HT1080 (cell line): ENCODE measurements around the gene HIBCH. TPM values are rescaled to one million over a fixed set of nuclear protein-coding genes. Genes with fewer than 3 reads are reported as not detected.
"Not testable (repeated sequence)": the region's sequence is repeated elsewhere in the genome, so short reads cannot be mapped to it uniquely, and the experiment has no call there.

ENCODE experiments used
- DNase-seq: peaks from one replicate; pipeline ENCODE4 v3.0.0-alpha.2; 2015; ENCODE audit warnings: low read depth
- total RNA-seq: library from RNA; depleted of rRNA; stranded (reverse); fragments of >200 nt; shearing (Covaris generic); gene quantifications from 2 replicates; pipeline ENCODE4 v1.2.3, GENCODE V29; 2014

The HIBCH gene
- total RNA-seq, 1 experiment from 2014 or later, result 13.0 TPM

DNA sequence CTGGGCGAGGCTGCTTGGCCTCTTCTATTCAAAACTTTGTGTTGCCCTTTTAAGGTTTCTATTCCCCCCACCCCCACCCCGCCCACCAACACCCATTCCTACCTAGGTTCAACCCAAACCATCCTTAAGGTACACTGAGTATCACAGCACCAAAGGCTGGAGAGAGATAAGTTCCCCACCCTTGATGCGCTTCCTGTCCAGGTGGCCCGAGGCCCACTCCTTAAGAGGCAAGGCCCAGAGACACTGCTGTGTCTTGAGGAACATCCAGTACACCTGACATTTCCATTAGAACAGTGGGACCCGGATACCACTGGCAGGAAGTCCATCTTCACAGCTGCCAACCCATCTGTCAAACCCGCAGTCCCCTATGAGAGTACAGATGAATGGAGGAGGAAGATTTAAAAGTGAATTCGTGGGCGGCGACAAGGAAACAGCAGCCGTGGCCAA is 23.5 kb upstream of the HIBCH start:
- peak; percentile 53 for DNase-seq

DNA sequence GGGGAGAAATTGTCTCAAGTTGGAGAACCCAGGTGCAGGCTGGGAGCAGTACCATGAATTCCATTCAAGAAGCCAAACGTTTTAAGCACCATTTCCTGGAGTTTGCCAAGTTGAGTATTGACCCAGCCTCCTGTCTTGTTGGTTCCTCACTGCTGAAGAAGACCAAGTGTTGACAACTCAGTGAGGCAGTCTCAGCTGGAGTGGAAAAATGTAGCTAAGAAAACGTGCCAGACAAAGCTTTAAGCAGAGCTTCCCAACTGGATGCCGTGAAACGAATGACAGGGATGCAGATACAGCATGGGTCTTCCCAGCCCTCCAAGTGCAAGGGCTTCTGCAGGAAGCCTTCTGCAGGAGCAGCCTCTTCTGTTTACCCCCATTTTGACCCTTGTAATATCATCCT is 23.0 kb upstream of the HIBCH start:
- no peak for DNase-seq

DNA sequence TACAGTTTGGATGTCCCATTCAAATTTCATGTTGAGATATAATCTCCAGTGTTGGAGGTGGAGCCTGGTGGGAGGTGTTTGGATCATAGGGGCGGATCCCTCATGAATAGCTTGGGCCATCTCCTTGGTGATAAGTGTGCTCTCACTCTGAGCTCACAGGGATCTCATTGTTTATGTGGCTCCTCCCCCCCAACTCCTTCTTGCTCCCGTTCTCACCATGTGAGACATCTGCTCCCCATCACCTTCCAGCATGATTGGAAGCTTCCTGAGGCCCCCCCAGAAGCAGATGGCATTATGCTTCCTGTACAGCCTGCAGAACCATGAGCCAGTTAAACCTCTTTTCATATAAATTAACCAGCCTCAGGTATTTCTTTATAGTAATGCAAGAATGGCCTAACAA is 20.7 kb upstream of the HIBCH start:
- DNase-seq, result peak; percentile 70

DNA sequence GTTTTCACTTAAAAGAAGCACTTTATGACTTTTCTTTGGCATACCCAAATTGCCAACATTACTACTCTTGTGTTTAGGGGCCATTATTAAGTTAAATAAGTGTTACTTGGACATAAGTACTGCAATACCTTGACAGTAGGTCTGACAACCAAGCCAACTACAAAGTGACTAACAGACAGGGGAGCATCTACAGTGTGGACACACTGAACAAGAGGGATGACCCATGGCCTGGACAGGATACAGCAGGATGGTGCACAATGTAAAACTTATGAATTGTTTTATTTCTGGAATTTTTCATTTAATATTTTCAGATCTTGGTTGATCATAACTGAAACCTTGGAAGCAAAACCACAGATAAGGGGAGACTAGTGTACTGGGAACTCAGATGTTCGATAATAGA is 19.8 kb upstream of the HIBCH start:
- no peak for DNase-seq

DNA sequence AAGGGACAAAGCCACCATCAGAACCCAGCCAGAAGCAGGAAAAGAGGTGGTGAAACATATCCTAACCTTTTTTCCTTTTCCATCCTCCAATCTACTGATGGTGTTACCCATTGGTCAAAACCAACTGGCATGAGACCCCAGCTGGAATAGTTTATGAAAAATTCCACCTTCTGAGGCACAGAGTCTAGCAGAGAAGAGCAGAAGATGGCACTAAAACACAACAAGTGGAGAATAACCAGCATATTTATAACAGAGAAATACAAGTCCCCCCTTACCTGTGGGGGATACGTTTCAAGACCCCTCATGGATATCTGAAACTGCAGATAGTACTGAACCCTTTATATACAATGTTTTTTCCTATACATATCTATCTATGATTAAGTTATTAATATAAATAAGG is 18.8 kb upstream of the HIBCH start:
- DNase-seq, result no peak

DNA sequence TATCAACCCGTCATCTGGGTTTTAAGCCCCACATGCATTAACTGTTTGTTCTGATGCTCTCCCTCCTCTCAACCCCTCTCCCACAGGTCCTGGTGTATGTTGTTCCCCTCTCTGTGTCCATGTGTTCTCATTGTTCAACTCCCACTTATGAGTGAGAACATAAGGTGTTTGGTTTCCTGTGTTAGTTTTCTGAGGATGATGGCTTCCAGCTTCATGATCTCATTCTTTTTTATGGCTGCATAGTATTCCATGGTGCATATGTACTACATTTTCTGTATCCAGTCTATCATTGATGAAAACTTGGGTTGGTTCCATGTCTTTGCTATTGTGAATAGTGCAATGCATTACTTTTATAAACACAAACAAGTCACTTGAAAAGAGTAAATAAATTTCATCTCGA is 16.8 kb upstream of the HIBCH start:
- no peak for DNase-seq

DNA sequence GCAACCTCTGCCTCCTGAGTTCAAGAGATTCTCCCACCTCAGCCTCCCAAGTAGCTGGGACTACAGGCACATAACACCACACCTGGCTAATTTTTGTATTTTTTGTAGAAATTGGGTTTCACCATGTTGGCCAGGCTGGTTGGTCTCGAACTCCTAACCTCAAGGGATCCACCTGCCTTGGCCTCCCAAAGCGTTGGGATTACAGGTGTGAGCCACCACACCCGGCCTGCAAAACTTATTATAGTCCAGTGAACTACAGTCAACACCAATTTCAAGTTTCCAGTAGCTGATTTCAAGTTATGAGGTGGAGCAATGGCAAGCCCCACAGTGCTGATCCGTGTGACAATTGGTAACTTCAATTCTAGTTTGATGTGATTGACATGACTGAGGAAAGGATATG is 16.0 kb upstream of the HIBCH start:
- not testable (repeated sequence) for DNase-seq

DNA sequence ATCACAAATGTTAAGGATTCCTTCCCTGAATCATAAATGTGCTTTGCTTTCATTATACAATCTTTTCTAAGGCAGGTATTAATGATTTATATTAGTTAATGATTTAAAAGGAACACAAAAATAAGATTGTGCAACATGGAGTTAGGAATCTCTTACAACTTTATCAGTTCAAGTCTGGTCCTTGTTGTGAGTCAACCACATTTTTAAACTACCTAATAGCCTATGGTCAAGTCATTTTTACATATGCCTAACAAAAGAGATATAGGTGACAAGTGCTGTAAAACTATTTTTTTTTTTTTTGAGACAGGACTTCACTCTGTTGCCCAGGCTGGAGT is 15.6 kb upstream of the HIBCH start:
- DNase-seq, result no peak

DNA sequence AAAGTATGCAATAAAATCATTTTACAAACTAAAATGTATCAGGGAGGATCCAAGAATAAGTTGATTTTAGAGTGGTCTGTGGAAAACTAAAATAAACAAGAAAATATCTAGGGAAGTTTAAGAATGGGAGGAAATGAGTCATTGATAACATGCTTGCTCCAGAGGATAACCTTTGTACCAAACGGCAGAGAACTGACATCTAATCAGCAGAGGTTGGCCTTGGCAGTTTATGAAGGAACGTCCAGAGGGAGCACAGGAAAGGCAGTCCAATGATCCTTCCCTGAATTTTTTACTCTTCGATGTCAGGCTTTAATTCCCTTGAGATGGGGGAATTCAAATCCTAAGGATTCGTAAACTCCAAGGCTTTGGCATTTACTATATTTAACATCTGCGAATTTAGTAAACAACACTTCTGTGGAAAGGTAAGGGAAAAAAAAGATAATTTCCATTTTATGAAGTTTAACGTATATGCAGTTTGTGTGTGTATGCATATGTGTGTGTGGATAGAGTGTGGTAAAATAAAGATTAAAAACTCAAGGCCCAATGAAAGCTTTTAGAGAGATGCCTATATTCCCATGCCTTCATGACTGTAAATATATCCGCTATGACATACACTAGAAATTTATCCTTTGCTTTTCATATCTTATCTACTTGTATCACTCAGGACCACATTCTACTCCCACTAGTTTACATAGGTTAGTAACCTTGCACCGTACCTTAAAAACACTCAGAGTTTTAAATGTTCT is 15.0 kb upstream of the HIBCH start:
- DNase-seq, result no peak

DNA sequence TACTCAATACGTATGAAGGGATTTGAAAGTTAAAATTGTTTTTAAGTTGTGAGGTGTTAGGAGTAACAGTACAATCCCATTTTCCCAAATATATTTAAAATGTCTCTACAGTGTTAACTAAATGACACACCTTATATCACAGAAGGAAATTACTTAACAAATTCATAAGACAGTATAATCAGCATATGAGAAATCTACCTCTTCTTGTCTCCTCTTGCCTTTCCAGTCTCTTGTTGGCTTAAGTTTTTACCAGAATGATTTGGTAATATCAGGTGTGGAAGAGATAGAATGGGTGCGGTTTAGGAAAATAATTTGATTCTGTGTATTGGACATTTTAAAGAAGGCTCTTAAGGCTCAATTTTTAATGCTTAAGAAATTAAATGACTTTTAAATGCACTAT is 14.3 kb upstream of the HIBCH start:
- DNase-seq, result no peak

DNA sequence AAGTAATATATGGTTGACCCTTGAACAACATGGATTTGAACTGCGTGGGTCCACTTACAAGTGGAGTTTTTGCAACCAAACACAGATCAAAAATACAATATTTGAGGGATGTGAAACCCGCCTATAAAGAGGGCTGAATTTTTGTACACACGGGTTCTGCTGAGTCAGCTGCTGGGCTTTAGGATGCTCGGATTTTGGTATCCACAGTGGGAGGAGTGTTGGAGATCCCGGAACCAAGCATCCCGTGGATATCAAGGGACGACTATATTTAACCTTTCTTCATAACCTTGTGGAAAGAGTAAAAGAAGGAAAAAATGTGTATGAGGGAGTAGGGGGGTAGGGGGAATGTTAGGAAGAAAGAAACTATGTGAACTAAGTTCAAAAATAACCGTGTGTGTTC is 13.8 kb upstream of the HIBCH start:
- no peak for DNase-seq

DNA sequence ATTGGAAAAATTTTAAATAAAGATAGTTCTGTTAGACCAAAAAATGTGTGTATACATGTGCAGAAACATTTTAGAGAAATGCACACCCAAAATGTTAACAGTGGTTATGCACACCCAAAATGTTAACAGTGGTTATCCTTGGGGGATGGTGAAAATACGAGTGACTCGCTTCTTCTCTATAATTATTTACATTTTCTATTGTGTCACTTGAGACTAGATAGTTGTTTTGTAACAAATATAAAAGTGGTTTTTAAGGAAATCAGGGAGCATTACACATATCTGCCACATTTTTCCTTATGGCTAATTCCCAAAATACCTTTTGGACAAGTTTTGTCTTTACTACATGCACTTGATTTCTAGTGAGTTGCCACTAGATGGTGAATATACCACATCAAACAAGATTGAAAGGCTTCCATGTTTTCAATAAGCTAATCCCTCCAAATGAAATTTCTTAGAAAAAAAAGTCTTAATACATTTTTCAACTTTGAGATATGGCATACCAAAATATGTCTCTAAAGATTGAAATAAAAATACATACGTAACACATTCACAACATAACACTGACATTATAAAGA is 9.0 kb upstream of the HIBCH start:
- no peak for DNase-seq

DNA sequence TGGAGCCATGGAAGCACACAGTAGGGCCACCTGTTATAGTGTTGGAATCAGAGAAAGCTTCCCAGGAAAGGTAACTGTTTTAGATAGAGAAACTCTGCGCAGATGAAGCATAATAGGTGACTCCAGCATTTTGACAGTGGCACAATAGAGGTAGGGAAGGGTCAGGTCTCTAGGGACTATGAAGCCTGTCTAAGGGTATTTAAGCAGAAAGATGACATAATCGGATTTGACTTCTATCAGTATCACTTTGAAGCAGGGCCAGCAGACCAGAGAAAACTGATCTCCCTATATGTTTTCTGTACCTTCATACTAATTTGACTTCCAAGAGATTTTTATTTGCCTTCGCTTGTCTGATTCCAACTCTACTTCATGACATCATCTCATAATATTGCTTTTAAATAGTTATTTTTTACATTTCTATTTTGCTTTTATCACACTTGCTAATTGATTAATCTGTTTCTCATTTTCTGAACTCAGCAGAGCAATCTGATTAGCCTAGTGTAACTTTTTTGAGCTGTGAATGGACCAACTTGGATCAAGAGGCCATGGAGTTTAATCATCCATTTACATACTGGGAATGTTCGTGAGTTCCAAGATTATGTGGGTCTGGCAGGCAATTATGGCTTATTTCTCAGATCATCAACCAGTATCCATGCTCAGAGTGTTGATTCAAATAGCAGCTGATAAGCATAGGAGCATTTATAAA is 8.4 kb upstream of the HIBCH start:
- DNase-seq, result no peak

DNA sequence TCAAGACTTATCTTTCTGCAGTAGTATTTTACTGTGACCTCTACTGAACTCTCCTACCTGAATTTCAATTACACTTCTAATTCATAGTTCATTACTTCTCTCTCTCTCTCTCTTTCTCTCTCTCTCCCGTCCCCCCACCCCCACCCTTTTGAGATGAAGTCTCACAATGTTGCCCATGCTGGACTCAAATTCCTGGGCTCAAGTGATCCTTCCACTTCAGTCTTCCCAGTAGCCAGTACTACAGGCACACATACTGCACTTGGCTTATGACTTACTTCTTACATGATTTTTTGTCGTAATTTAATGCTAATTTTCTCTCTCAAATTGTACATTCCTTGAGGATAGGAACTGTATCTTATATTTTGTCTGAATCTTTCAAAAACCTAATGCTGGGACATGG is 6.0 kb upstream of the HIBCH start:
- no peak for DNase-seq

DNA sequence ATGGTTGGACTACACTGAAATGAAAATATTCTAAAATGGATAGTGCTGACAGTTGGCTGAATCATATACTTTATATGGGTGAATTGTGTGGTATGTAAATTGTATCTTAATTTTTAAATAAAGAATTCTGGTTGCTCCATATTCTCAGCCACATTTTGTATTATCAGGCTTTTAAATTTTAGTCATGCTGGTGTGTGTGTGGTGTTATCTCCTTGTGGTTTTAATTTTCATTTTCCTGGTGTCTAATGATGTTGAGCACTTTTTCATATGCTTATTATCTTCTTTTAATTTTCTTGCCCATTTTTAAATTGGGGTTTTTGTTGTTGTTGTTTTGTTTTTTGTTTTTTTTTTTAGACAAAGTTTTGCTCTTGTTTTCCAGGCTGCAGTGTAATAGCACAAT is 3.8 kb upstream of the HIBCH start:
- DNase-seq, result no peak

DNA sequence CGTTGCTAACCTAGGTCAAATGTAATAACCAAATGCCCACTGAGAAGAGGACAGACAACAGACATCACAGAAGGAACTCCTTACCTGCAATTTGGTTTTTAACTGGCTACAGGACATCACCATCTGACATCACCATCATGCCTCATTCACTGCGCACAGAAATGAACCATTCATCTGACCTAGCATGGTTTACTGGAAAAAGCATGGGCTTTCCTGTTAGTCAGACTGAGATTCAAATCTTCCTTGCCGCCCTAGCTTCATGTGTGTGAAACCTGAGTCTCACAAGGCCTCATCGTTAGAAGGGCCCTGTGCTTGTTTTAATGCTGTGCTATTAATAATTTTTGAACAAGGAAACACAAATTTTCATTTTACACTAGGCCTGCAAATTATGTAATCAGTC is 1.1 kb upstream of the HIBCH start:
- no peak for DNase-seq

DNA sequence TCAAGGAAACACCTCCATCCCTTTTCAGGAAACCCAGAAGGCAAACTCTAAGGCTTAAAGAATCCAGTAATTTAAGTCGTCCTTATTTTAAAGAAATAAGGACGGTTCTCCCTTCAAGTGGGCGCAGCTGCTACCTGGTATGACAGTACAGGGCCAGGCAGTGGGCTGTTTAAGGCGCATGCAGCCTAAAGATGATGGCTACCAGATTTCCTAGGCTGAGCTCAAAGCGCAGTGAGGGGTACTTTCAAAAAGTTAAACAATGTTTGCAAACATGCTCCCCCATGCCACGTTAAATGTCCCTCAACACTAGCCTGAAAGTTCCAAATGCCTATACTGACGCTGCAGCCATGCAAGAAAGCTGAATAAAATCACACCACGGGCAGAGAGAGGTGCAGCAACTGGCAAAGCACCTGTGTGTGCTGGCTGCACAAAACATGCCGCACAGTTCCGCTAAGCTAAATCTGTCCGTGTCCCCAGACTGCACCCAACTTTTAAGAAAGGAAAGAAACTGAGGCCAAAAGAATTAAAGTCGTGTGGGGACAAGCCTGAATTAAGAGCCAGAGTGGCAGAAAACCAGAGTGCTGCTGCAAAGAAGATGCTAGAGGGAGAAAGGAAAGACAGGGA is 583 bp downstream of the HIBCH start:
- DNase-seq, result peak; percentile 12

DNA sequence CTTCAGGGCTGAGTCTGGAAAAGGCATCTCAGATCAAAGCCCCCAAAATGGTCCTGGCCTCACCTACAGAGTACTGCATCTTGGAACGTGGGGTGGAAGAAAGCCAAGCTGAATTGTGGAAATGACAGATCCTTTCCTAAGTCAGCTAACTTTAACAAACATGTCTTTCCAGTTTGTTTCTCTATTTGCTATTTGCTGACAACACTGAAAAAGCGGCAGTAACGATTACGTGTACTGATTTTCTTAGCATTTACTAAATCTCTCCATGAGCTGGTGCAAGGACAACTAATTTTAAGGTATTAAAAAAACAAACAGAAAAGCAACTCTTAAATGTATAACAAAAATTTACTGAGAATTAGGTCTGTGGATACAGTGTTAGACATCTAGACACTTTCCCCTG is 1.1 kb downstream of the HIBCH start:
- DNase-seq, result no peak

DNA sequence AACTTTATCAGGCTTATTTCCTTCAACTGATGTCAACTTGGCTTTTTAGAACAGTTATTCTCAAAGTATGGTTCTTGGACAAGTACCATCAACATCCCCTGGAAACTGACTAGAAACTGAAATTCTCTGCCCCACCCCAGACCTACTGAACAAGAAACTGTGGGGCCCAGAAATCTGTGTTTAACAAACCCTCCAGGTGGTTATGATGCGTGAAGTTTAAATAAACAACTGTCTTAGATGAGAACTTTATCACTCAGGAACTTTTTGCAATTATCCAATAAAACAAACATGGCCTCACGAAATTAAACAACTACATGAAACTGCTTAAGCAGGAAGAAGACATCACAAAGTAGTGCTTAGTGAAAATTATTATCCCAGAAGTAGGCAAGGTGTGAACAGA is 4.4 kb downstream of the HIBCH start:
- no peak for DNase-seq

DNA sequence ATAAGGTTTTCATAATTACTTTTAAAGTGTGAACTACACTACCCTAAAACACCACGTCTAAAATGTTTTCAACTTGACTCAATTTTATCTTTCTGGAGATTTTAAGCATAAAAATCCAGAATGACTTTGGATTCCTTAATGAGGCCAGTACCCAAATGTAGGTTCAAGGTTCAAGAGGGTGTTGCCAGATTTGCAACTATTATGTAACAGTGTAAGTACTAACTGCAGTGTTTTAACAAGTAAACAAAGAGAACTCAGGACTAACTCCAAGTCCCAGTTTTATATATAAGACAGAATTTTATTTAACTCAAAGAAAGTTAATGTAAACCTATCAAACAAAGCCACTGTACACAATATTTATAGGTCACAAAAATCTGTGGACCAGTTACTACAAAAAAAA is 5.7 kb downstream of the HIBCH start:
- DNase-seq, result no peak

DNA sequence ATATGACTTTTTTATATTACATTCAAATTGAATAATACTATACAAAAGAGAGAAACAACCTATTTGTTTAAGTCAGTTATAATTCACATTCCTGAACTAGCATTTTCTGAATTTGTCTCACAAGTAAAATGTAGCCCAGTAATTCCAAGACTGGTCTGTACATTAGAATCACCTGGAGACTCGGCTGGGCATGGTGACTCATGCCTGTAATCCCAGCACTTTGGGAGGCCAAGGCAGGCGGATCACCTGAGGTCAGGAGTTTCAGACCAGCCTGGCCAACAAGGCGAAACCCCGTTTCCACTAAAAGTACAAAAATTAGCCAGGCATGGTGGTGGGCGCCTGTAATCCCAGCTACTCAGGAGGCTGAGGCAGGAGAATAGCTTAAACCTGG is 7.0 kb downstream of the HIBCH start:
- not testable (repeated sequence) for DNase-seq

DNA sequence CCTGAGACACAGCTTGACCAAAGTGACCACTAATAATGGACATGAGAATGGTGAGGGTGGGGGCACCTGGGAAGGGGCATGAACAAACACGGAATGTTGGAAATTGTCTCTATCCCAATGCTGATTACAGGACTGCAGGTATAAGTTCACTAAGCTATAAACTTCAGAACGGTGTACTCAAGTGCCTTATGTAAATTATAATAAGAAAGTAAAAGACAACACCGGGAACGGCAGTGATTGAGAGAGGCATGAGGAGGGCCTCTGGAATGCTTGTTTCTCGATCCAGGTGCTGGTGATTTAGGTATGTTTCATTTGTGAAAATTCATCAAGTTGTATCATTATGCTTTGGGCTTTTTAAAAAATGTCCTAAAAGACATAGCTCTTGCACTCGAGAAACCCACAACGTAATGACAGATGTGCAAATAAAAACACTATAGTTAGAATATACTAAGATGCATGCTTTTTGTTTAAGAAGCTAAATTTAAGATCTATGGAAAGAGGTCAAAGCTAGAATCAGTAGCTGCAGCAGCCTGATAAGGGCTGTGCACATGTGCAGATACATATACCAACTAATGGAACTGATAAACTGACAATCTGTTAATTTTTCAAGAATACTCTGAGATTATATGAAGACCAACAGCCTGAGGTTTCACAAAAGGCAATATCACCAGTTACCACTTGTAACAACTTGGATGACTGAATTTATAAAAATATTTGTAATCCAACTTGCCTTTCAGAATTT is 7.6 kb downstream of the HIBCH start:
- no peak for DNase-seq
